GM12878 (cell line): Measurements from ENCODE around the gene ADAMTS2. TPM values are rescaled to one million over a fixed set of nuclear protein-coding genes. Genes with fewer than 3 reads are reported as not detected.

Source experiments
- ATAC-seq: fragments of 200-7000 bp; cut with Tn5 transposase; 3 replicates; pipeline ENCODE4 v1.9.1; 2020; ENCODE audit warnings: mild to moderate bottlenecking, moderate library complexity
- BruUV-seq: library from RNA; stranded (reverse); fragments of 400-500 nt; replicated peaks from 2 replicates; lab custom pipeline; 2021; lab: Mats Ljungman, UMichigan
- CTCF ChIA-PET: fragments of 300-600 bp; sonication (Branson Sonifier 250); formaldehyde crosslinking; extraction: SDS; loops from one replicate; lab custom pipeline; 2021; ENCODE audit warnings: inconsistent platforms; lab: Yijun Ruan, JAX
- POLR2A ChIA-PET: fragments of 350-600 bp; formaldehyde crosslinking; extraction: SDS; loops from one replicate; lab custom pipeline; 2021; ENCODE audit warnings: inconsistent platforms; lab: Charles Lee
- RAD21 ChIA-PET: fragments of 300-600 bp; sonication (Branson Sonifier 250); formaldehyde crosslinking; loops from one replicate; lab custom pipeline; 2023; ENCODE audit warnings: antibody characterized with exemption; ENCODE audit not compliant: unreplicated experiment; lab: Charles Lee
- SMC1A ChIA-PET: fragments of 300-600 bp; sonication (Branson Sonifier 250); formaldehyde crosslinking; loops from one replicate; lab custom pipeline; 2023; ENCODE audit not compliant: unreplicated experiment, uncharacterized antibody; lab: Charles Lee
- DNase-seq: peaks from one replicate; pipeline ENCODE4 v3.0.0-alpha.2; 2011; ENCODE audit warnings: low read depth, low spot score
- FAIRE-seq: peaks from 3 replicates; lab custom pipeline; 2011; peaks lifted over from hg19 to GRCh38; lab: Jason Lieb, UNC
- H2AFZ ChIP-seq: 2 replicates; pipeline ENCODE4 v1.6.0; 2011; ENCODE audit warnings: low read depth, low read length, control low read depth; ENCODE audit not compliant: control insufficient read depth
- H3K27ac ChIP-seq: 2 replicates; pipeline ENCODE4 v1.5.1; 2011; ENCODE audit warnings: control low read depth; ENCODE audit not compliant: control insufficient read depth, insufficient read depth
- H3K27me3 ChIP-seq, 2 experiments: replicated peaks in 1 of 2; 2 replicates each; pipeline versions ENCODE4 v1.6.0 to v1.6.1; 2011; ENCODE audit warnings: low read length in 1 of 2; ENCODE audit not compliant: control insufficient read depth in 2 of 2, insufficient read depth in 2 of 2
- H3K36me3 ChIP-seq, 2 experiments: 2 replicates each; pipeline ENCODE4 v1.5.1; 2011; ENCODE audit warnings: low read length in 1 of 2; ENCODE audit not compliant: control insufficient read depth in 2 of 2, insufficient read depth in 2 of 2
- H3K4me1 ChIP-seq: 2 replicates; pipeline ENCODE4 v1.6.1; 2011; ENCODE audit warnings: mild to moderate bottlenecking, low read length, moderate library complexity, mixed read lengths; ENCODE audit not compliant: control insufficient read depth, insufficient read depth
- H3K4me2 ChIP-seq: 2 replicates; pipeline ENCODE4 v1.6.0; 2011; ENCODE audit warnings: control low read depth; ENCODE audit not compliant: control insufficient read depth, insufficient read depth
- H3K4me3 ChIP-seq: fragments of 200-600 bp; sonication (generic); 2 replicates; pipeline ENCODE4 v1.5.1; 2016
- H3K79me2 ChIP-seq: 2 replicates; pipeline ENCODE4 v1.6.0; 2011; ENCODE audit warnings: low read length; ENCODE audit not compliant: control insufficient read depth, insufficient read depth
- H3K9ac ChIP-seq: 2 replicates; pipeline ENCODE4 v1.8.0; 2011; ENCODE audit warnings: low read length, control low read depth, mixed read lengths; ENCODE audit not compliant: control insufficient read depth, insufficient read depth
- H3K9me3 ChIP-seq: replicated peaks from 3 replicates; pipeline ENCODE4 v1.5.1; 2011; ENCODE audit warnings: mild to moderate bottlenecking, low read length; ENCODE audit not compliant: control insufficient read depth, insufficient read depth
- H4K20me1 ChIP-seq: 2 replicates; pipeline ENCODE4 v1.6.0; 2011; ENCODE audit not compliant: control insufficient read depth, insufficient read depth
- BMI1 ChIP-seq: fragments of 450-650 bp; IDR thresholded peaks from 2 replicates; pipeline ENCODE4 v1.6.1; 2016; ENCODE audit warnings: mild to moderate bottlenecking, moderate library complexity, borderline replicate concordance
- CBX5 ChIP-seq: sonication (generic); IDR thresholded peaks from 2 replicates; pipeline ENCODE4 v1.6.1; 2016; ENCODE audit warnings: low read depth, moderate library complexity, mild to moderate bottlenecking, inconsistent platforms
- HDAC2 ChIP-seq: fragments of 200-600 bp; sonication (generic); IDR thresholded peaks from 2 replicates; pipeline ENCODE4 v1.6.1; 2017
- LARP7 ChIP-seq: fragments of 450-650 bp; IDR thresholded peaks from 2 replicates; pipeline ENCODE4 v1.6.1; 2017; ENCODE audit warnings: mild to moderate bottlenecking
- POU2F2 ChIP-seq: IDR thresholded peaks from 3 replicates; pipeline ENCODE4 v1.6.1; 2011; ENCODE audit warnings: low read depth, mild to moderate bottlenecking, low read length, borderline replicate concordance
- SMC3 ChIP-seq: IDR thresholded peaks from 2 replicates; pipeline ENCODE4 v1.6.1; 2011; ENCODE audit warnings: low read length, improper control_type of control experiment, borderline replicate concordance
- SREBF1 ChIP-seq: IDR thresholded peaks from 2 replicates; pipeline ENCODE4 v1.6.1; 2012; ENCODE audit warnings: mild to moderate bottlenecking, low read length
- STAT3 ChIP-seq: IDR thresholded peaks from 2 replicates; pipeline ENCODE4 v1.6.1; 2011; ENCODE audit warnings: low read depth, low read length, improper control_type of control experiment
- SUPT20H ChIP-seq: IDR thresholded peaks from 2 replicates; pipeline ENCODE4 v1.6.1; 2011; ENCODE audit warnings: low read depth, mild to moderate bottlenecking, low read length, moderate library complexity, borderline replicate concordance; ENCODE audit not compliant: control insufficient read depth
- ZBED1 ChIP-seq: IDR thresholded peaks from 2 replicates; pipeline ENCODE4 v1.6.1; 2016; ENCODE audit warnings: borderline replicate concordance
- WGBS: methylation state at CpG from one replicate; pipeline ENCODE4 v1.1.6; 2016; ENCODE audit warnings: low lambda C conversion rate; ENCODE audit not compliant: insufficient replicate concordance, insufficient coverage; ENCODE audit errors: missing lambda C conversion rate; 5-methylcytosine and 5-hydroxymethylcytosine counted together
- in situ Hi-C: fragments of 300-500 bp; cut with MboI; formaldehyde crosslinking; loops from 9 replicates; pipeline ENCODE4 v1.14.3; 2018; ENCODE audit warnings: mixed read lengths
- intact Hi-C: fragments of 100-400 bp; cut with micrococcal nuclease; formaldehyde crosslinking; loops from one replicate; pipeline ENCODE4 v1.14.2; 2022; ENCODE audit not compliant: unreplicated experiment
- polyA plus RNA-seq, 11 experiments: library from polyadenylated mRNA; depleted of rRNA in 4 of 11; unstranded in 6 of 11; stranded (reverse) in 5 of 11; fragments of >200 nt; fragmentation: Nextera tagmentation in 4 of 11; fragmentation: Illumina TruSeq in 1 of 11; extraction: Ambion mirVana in 4 of 11; extraction: Trizol in 1 of 11; gene quantifications; 1 replicate in 1 of 11; 2 replicates in 10 of 11; pipeline versions ENCODE4 v1.2.1 to v1.2.3, GENCODE V29; 2011 to 2016; ENCODE audit warnings: inconsistent platforms in 2 of 11, missing spikeins in 2 of 11, low read depth in 1 of 11
- total RNA-seq, 4 experiments: library from RNA; depleted of rRNA in 3 of 4; stranded (reverse); fragments of >200 nt in 3 of 4; fragmentation: Illumina TruSeq in 1 of 4; extraction: Trizol in 1 of 4; gene quantifications; 2 replicates each; pipeline versions ENCODE4 v1.2.1 to v1.2.3, GENCODE V29; 2013 to 2021
- TF ChIP-seq, protein P1 (sequence below): fragments of 450-650 bp; formaldehyde crosslinking; IDR thresholded peaks from 2 replicates; pipeline ENCODE4 v1.4.0; 2022; ENCODE audit warnings: mild to moderate bottlenecking, moderate library complexity

The ADAMTS2 gene
- total and polyA plus RNA-seq, 10 of the 15 experiments (the other 5 are each of a cell fraction or from before 2014, with no cell fraction given): 0.03 to 0.05 TPM; not detected in 8

- ChIA-PET RAD21 (no interaction called here), SMC1A (no interaction called here), POLR2A (no interaction called here), CTCF (no interaction called here)
- intact Hi-C loops (no loop called here), in situ Hi-C loops (no loop called here)
- Histone ChIP-seq H2AFZ (no peak overlapping the region), H3K79me2 (no peaks in the 10 kb centered on the region), H4K20me1 (no peaks in the 10 kb centered on the region), H3K9me3 (no peaks in the 10 kb centered on the region; the same call in 2 of the 3 replicates), H3K36me3 (no peaks in the 10 kb centered on the region), H3K4me3 (no peak overlapping the region), H3K9ac (no peak overlapping the region), H3K27me3 (no peaks in the 10 kb centered on the region), H3K27ac (no peak overlapping the region), H3K4me1 (no peaks in the 10 kb centered on the region), H3K4me2 (no peak overlapping the region)
- DNase-seq: no peak
- no peak for ATAC-seq
- TF ChIP-seq BMI1: no peak
- no peak for TF ChIP-seq HDAC2
- TF ChIP-seq LARP7: no peak
- no peak for TF ChIP-seq SUPT20H
- TF ChIP-seq ZBED1: no peak
- TF ChIP-seq CBX5: no peak
- TF ChIP-seq, protein P1, sequence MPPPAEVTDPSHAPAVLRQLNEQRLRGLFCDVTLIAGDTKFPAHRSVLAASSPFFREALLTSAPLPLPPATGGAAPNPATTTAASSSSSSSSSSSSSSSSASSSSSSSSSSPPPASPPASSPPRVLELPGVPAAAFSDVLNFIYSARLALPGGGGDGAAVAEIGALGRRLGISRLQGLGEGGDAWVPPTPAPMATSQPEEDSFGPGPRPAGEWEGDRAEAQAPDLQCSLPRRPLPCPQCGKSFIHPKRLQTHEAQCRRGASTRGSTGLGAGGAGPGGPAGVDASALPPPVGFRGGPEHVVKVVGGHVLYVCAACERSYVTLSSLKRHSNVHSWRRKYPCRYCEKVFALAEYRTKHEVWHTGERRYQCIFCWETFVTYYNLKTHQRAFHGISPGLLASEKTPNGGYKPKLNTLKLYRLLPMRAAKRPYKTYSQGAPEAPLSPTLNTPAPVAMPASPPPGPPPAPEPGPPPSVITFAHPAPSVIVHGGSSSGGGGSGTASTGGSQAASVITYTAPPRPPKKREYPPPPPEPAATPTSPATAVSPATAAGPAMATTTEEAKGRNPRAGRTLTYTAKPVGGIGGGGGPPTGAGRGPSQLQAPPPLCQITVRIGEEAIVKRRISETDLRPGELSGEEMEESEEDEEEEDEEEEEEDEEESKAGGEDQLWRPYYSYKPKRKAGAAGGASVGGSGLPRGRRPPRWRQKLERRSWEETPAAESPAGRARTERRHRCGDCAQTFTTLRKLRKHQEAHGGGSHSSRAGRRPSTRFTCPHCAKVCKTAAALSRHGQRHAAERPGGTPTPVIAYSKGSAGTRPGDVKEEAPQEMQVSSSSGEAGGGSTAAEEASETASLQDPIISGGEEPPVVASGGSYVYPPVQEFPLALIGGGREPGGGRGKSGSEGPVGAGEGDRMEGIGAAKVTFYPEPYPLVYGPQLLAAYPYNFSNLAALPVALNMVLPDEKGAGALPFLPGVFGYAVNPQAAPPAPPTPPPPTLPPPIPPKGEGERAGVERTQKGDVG (CRISPR knock-in tag): no peak
- TF ChIP-seq SMC3: no peak
- no peak for TF ChIP-seq STAT3
- TF ChIP-seq SREBF1: no peak
- TF ChIP-seq POU2F2: no peak
- no peak for FAIRE-seq
- no TSS peak for BruUV-seq
- 94% methylated on average over 6 of the region's 10 CpGs for WGBS
Measured at GRCh38 chr5:179278119-179278518, 67.1 kb downstream of the ADAMTS2 start.
